H54 (cell line): Measurements from ENCODE around the gene TMEM98.
"Not testable (repeated sequence)": the region's sequence is repeated elsewhere in the genome, so short reads cannot be mapped to it uniquely, and the experiment has no call there.

Experiments used
- DNase-seq: peaks from one replicate; pipeline ENCODE4 v3.0.0; 2011; ENCODE audit warnings: low spot score, mixed read lengths; ENCODE audit not compliant: insufficient read length
- FAIRE-seq: peaks from 3 replicates; lab custom pipeline; 2011; peaks lifted over from hg19 to GRCh38; lab: Jason Lieb, UNC
- POLR2A ChIP-seq: IDR thresholded peaks from 2 replicates; pipeline ENCODE4 v1.6.1; 2011; ENCODE audit warnings: low read depth, mild to moderate bottlenecking, low read length

The TMEM98 gene

GRCh38 chr17:32940706-32941390 lies 12.9 kb downstream of the TMEM98 start:
- no peak for DNase-seq
- FAIRE-seq = no peak

DNA sequence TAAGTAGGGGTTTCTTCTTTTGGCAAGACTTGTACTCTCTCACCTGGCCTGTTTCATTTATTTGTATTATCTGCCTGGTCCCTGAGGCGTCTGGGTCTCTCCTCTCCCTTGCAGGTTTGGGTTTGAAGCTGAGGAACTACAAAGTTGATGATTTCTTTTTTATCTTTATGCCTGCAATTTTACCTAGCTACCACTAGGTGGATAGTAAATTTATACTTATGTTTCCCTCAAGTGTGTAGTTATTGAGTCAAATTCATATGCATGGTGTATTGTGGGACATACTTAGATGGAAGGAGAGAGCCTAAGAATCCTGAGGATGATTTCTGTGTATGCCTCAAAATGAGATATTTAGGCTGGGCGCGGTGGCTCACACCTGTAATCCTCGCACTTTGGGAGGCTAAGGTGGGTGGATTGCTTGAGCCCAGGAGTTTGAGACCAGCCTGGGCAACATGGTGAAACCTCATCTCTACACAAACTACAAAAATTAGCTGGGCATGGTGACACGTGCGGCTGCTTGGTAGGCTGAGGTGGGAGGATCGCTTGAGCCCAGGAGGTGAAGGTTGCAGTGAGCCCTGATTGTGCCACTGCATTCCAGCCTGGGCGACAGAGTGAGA lies 13.6 kb downstream of the TMEM98 start:
- no peak for TF ChIP-seq POLR2A
- DNase-seq (no peak), FAIRE-seq (no peak)

More at GRCh38 chr17:32940706-32941390, 12.9 kb downstream of the TMEM98 start:
- TF ChIP-seq POLR2A = no peak

DNA sequence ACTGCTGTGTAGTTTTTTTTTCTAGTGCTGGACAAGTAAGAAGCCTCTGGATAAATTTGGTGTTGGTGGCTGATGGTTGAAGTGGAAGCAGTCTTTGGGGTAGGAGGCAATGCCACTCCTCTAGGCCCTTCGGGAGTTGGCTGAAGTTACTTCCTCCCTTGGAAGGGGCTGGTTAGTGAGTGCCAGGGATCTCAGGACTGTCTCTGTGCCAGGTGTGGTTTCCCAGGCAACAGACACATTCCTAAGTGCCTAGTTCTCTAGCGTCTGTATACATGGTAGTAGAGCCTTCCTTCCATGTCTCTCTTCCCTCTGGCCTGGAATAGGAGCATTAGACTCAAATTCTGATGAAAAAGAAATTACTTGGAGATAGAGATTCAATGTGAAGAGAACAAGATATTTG lies 15.3 kb downstream of the TMEM98 start:
- DNase-seq = no peak
- FAIRE-seq = no peak
- TF ChIP-seq POLR2A = no peak

GRCh38 chr17:32943647-32944191 lies 15.8 kb downstream of the TMEM98 start:
- DNase-seq = no peak
- no peak for FAIRE-seq
- no peak for TF ChIP-seq POLR2A

- no peak for TF ChIP-seq POLR2A
- FAIRE-seq (no peak), DNase-seq (no peak)
Observed at GRCh38 chr17:32944248-32945020, 16.5 kb downstream of the TMEM98 start.

GRCh38 chr17:32946375-32947135 lies 18.6 kb downstream of the TMEM98 start:
- FAIRE-seq (no peak), DNase-seq (no peak)
- TF ChIP-seq POLR2A = no peak

DNA sequence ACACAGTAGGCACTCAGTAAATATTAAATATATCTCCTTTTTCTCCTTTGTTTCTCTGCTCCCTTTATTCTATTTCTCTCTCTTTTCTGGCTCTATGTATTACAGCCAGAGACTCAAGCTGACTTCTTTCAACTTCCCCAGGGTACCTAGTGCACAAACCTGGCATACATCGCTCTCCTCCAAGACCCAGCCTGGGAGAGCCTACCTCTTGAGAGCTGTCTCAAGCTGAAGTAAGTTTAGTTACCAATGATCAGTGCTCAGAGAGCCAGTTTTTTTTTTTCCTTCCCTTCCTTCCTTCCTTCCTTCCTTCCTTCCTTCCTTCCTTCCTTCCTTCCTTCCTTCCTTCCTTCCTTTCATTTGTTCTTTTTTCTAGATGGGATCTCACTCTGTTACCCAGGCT lies 19.8 kb downstream of the TMEM98 start:
- TF ChIP-seq POLR2A = no peak
- no peak for FAIRE-seq
- DNase-seq = no peak

DNA sequence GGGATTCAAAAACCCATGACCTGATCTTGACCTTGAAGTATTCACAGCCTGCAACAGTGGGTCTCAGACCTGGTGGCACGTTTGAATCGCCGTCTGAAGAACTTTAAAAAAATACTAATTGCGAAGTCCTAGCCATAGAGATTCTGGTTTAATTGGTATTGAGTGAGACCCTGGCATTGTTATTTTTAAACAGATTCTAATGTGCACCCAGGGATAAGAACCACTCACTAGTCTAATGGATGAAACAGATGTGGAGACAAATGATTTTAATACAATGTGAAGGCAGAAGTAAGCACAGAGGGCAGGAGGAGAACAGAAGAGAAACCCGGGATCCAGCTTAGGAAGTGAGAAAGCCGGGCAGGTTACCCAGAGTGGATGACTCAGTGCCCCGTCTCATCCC lies 21.2 kb downstream of the TMEM98 start:
- TF ChIP-seq POLR2A = no peak
- no peak for DNase-seq
- no peak for FAIRE-seq

- not testable (repeated sequence) for FAIRE-seq, DNase-seq
Observed at GRCh38 chr17:32952491-32952890, 24.5 kb downstream of the TMEM98 start.

- FAIRE-seq = no peak
- no peak for TF ChIP-seq POLR2A
- no peak for DNase-seq
Observed at GRCh38 chr17:32953045-32953444, 25.1 kb downstream of the TMEM98 start.

DNA sequence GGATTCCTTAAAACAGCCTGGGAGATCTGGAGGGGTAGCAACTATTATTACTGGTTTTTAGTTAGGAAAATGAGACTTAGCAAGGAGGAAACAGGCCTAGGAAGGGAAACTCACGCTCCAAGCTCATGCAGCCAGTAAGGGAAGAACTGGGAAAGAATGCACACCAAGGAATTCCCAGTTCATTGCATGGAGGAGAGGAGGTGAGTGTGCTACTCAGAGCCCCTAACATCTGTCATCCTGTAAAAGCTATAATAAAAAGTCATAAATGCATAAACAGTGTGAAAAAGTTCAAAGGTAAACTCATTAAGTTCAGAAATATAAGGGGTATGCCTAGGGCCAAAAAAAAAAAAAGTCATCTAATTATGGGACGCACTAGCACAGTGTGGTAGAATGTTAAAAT lies 25.9 kb downstream of the TMEM98 start:
- no peak for DNase-seq
- no peak for FAIRE-seq
- no peak for TF ChIP-seq POLR2A

- FAIRE-seq (no peak), DNase-seq (no peak)
- no peak for TF ChIP-seq POLR2A
Observed at GRCh38 chr17:32954477-32954876, 26.5 kb downstream of the TMEM98 start.

DNA sequence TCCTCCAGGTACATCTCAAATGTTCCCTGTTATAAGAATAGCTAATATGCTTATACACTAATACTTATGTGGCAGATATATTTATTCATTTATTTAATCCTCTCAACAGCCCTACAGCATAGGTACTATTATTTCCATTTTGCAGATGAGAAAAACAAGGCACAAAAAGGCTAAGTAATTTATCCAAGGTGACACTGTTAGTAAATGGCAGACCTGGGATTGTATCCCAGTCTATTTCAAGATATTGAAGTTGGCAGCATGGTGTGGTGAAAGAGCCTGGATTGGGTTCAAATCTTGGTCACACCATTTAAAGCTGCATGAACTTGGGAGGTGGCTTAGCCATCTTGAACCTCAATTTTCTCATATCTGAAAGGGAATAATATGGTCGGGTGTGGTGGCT lies 27.2 kb downstream of the TMEM98 start:
- no peak for DNase-seq
- no peak for TF ChIP-seq POLR2A
- FAIRE-seq = no peak
